ENCODE measurements around the gene CANT1. TPM values are rescaled to one million over a fixed set of nuclear protein-coding genes. Genes with fewer than 3 reads are reported as not detected.
"Not testable (repeated sequence)": the region's sequence is repeated elsewhere in the genome, so short reads cannot be mapped to it uniquely, and the experiment has no call there.

Gene CANT1
- total RNA-seq, 1 experiment from 2014 or later, result 81.9 TPM

- DNase-seq (ENCODE audit: low read depth), result peak; percentile 61
Observed at GRCh38 chr17:79027274-79027924, 17.8 kb upstream of the CANT1 start.

DNA sequence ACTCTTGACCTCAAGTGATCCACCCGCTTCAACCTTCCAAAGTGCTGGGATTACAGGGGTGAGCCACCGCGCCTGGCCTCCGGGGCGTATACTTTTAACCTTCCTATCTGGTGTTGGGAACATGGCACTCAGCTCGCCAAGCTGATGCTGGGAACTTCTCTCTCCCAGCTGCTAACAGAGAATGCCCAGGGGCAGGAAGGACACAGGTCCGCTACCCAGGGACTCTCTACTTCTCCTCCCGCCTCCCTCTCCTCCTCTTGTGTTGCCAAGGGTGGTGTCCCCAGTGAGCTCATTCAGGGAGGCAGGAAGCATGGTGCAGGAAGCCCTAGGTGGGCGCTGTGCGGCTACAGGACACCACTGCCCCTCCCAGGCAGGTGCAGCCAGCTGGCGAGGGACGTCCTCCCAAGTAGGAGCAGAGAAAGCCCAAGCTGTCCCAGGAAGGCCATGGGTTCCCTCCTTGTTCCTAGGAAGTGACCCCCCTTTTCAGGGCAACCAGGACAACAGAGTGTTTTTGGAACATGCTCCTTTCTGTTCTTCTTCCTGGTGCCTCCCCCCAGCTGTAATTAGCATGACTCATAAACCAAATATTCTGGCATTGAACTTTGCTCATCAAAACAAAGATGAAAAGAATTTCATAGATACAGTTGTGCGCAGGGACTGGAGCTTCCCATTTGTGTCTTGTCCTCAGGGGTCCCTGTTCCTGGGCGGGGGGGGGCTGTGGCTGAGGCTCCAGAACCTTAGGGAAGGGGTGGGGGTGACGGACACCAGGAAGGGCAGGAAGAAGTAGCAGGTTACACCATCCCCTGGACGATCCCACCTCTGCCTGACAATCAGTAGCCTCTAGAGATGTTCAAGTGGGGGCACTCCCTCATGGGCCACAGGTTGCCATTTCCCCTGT lies 17.1 kb upstream of the CANT1 start:
- DNase-seq (ENCODE audit: low read depth), result peak; percentile 90

DNA sequence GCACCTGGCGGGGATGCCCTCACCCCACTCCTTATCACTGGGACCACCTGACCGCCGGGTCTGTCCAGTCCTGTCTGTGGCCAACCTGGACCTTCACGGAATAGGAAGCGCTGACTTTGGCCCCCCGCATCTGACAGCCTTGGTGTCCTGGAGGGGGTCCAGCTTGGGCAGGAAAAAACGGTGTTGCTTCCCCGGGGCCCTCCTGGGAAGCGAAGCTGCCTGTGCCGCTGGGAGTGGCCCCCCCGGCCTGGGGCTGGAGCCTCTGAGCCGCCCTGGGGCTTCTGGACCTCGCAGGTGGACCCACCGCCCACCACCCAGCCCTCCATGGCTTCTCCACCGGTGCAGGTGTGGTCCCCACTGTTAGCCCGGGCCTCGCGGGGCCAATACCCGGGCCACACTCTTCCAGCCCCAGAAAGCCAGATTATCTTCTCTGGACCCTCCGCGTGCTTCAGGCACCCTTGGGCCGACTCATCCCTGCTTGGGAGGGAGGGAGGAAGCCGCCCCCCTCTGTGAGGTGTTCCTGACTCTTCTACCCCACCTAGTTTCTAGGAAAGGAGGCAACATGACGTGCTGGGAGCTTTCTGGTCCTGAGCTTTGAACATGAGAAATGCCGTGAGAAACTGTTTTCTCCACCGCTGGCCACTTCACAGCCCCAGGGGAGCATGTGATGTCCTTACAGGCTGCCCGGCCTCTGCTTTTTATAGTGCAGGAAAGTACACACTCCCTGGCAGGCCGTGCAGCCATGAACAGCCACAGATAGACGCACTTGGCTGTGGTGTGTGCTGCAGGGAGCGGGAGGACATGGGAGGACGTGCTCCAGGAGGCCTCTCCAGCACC lies 15.6 kb upstream of the CANT1 start:
- peak; percentile 70 for DNase-seq (ENCODE audit: low read depth)

DNA sequence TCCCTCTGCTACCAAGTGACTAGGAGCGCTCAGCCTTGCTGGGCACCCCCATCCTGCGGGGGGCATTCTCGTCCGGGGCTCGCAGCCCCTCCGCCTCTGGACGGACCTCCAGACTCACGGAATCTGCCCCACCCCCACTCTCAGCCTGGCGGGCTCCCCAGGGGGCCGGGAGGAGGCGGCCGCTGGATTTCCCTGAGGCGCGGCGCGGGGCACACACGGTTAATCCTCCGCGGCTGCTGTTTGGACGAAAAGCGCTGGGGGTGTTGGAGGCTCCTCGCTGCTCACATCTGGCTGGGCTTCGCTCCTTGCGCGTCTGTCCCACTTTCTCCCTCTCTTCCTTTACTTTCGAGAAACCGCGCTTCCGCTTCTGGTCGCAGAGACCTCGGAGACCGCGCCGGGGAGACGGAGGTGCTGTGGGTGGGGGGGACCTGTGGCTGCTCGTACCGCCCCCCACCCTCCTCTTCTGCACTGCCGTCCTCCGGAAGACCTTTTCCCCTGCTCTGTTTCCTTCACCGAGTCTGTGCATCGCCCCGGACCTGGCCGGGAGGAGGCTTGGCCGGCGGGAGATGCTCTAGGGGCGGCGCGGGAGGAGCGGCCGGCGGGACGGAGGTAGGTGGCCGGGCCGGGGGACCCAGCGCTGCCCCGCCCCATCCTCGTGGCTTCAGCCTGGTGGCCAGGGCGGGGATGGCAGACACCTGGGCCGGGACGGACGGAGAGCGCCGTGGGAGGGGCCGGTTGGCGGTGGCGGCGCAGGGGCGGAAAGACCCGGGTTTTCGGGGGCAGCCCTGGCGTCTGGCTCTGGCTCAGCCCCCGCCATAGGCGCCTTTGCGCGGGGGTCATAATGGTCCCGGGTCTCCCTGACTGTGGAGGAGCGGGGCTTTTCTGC lies 14.6 kb upstream of the CANT1 start, which contains the start of gene C1QTNF1:
Gene C1QTNF1 (plus strand): TSS at position 284 of the 886 bp plus-strand sequence. CDS start 19,800 bp downstream, outside the sequence.
- DNase-seq (ENCODE audit: low read depth), result peak; percentile 70

DNA sequence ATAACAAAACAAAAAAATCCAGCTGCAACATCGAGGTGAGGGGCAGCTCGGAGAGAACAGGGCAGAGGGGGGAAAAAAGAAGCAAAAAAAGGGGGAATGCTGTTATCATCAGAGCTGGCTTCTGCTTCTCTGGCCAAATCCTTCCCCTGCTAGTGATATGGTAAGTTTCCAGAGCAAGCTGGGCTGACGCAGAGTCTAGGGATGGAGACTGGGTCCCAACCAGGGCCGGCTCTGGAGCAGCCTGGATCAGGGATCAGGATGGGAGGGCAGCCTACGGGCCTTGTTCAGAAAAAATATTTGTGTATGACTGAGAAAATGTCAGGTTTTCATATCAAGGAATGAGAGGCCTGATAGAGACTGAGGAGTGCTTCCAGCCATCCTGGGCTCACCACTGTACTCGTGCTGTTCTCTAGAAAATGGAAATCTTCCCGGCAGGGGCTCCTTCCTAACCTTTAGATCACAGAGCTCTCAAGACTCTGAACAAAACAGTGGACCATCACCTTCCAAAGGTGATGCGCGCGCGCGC lies 13.7 kb upstream of the CANT1 start:
- DNase-seq (ENCODE audit: low read depth), result no peak

DNA sequence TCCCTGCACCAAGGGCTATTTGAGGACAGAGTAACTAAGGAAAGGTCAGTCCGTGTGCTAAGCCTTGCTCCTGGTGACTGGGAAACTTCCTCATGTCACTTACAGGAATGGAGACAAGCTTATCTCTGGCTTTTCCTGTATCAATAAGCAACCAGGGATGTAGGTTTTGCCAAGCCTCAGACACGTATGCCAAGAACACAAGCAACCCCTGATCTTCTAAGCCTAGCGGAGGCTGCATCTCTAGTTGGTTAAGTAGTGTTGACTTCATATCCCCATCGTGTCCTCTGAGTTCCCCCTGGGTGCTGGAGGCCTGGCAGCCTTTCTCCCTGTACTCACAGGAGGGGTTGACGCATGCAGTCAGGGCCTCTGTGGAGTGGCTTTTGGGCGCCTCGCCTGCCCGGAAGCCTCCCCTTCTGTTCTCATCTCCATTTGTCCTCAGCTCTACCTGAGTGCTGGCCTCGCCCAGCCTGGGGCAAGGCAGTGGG lies 13.0 kb upstream of the CANT1 start:
- DNase-seq (ENCODE audit: low read depth), result no peak

DNA sequence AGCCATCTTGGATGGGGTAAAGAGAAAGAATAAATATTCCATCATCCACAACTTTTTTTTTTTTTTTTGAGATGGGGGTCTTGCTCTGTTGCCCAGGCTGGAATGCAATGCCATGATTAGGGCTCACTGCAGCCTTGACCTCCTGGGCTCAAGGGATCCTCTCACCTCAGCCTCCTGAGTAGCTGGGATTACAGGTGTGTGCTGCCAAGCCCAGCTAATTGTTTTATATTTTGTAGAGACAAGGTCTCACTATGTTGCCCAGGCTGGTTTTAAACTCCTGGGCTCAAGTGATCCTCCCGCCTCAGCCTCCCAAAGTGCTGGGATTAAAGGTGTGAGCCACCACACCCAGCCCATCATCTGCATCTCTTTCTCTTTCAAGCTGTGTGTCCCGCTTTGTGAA lies 12.4 kb upstream of the CANT1 start:
- not testable (repeated sequence) for DNase-seq (ENCODE audit: low read depth)

- DNase-seq (ENCODE audit: low read depth), result peak; percentile 55
Observed at GRCh38 chr17:79020631-79021301, 11.2 kb upstream of the CANT1 start.

DNA sequence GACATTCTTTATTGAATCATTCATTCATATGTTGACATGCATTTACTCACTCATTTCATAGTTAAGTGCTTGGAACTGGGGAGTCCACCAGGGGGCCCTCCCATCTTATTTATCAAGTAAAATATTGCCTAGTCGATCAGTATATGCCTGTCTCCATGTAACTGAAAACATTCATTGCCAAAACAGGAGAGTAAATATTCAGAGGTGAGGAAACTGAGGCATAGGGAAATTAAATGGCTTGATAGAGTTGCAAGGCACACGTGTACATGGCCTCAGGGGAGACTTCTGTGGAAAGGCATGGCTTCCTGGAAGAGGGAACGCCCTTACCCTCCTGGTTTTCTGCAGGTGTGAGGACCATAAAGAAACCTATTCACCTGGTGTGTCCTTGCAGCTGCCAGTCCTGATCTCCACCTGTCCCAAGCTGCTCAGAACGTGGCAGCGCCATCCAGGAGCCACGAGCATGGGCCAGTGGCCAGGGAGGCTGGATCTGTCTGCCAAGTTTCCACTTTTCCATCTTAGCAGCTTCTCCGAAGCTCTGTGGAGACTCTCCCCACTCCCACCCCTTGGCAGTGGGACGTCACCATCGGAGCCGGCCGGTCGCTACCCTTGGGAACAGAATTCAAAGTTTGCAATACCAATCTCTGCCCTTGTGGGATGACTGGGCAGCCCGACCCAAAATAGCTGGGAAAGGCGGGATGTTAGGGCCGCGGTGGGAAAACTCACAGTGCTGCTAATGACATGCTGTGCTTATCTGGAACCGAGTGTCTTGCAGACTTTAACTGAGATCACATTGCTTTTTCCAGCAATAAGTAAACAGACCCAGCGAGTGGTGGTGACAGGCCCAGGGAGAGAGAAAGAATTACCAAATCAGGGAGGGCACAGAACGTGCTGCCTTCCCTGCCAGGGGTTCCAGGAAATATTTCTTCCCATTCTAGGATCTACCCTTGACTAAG lies 10.3 kb upstream of the CANT1 start:
- DNase-seq (ENCODE audit: low read depth), result peak; percentile 58

DNA sequence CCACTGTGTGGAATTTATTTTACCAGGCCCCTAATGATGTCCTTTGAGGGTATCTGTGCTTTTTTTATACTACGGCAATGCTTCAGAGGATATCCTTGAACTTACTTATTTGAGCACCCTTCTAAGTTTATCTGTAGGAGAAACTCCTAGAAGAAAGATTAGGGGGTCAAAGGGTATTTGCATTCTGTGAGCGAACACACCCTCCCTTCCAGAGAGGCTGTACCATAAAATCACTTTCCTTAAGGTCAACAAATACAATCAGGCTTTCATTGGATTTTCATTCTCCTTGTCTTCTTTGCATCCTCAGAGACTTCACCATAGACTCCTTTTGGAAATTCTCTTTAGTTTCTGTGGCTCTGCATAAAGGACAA lies 9.7 kb upstream of the CANT1 start:
- no peak for DNase-seq (ENCODE audit: low read depth)

- DNase-seq (ENCODE audit: low read depth), result no peak
Observed at GRCh38 chr17:79018370-79018695, 8.8 kb upstream of the CANT1 start.

GRCh38 chr17:79017546-79018369 lies 8.2 kb upstream of the CANT1 start:
- DNase-seq (ENCODE audit: low read depth), result no peak

DNA sequence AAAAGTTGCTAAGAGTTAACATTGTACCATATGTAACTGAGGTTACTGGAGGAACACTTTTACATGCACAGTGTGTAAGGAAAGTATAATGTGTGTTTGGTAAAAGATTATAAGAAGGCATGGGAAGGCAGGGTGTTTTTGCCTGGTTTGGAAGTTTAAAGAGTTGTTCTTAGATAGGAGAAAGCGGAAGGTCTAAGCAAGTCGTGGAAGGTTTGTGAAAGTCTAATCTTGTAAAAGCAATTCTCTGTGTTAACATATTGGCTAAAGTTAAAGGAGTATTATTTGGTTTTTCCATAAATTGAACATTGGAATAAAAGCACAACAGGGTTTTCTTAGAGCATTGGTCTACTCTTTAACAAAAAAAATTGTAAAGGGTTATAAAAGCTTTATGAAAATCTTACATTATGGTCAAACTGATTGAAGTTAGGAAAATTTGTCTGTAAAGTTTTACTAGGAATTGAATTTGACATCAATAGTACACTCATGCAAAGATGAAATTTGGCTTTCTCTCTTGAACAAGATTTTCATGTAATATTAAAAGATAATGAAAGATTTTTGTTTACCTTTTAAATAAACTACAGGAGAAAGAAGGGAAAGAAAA lies 4.7 kb upstream of the CANT1 start:
- no peak for DNase-seq (ENCODE audit: low read depth)

- no peak for DNase-seq (ENCODE audit: low read depth)
Observed at GRCh38 chr17:79012563-79013134, 3.1 kb upstream of the CANT1 start.

GRCh38 chr17:79011451-79012147 lies 2.0 kb upstream of the CANT1 start:
- peak; percentile 82 for DNase-seq (ENCODE audit: low read depth)

DNA sequence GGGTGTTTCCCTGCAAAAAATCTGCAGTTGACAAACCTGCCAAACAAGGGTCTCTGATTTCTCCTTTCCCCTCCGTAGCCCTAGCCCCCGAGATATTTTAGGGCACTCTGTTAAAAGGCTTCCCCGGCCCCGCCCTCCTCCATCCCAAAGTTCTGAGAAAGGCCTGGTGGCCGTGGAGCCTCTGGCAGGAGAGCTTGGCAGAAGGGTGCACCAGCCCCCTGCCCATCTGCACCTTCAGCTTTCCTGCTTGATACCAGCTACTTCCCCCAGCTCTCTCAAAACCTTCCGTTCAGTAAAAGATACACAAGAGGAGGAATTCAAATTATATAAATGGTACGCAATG lies 711 bp upstream of the CANT1 start:
- no peak for DNase-seq (ENCODE audit: low read depth)

Measured in Daoy (cell line).